HG02938 (cell line): ENCODE results near the gene HNRNPF.
A peak's percentile ranks its signal among the peaks of the same experiment; 100 is the strongest.
"Not testable (repeated sequence)": the region's sequence is repeated elsewhere in the genome, so short reads cannot be mapped to it uniquely, and the experiment has no call there.

Experiments
- ATAC-seq: cut with Tn5 transposase; IDR thresholded peaks from one replicate; pipeline ENCODE4 v1.9.1; 2021; ENCODE audit warnings: mild to moderate bottlenecking, moderate library complexity; ENCODE audit not compliant: unreplicated experiment

HNRNPF gene

DNA sequence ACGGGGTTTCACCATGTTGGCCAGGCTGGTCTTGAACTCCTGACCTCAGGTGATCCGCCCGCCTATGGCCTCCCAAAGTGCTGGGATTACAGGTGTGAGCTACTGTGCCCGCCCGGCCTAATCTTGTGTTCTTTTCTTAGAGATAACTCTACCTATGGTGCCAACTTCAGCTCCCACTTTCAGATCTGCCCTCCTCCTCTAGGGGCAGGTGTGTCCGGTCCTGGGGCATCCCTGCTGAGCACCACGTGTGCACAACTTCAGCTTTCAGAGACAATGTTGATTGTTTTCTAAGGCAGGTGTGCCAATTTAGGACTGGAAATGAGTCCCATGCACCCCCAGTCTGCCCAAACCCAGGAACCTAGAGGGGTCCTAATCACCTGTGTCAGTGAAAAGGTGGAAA, 56.0 kb downstream of the HNRNPF start:
- ATAC-seq = no peak

GRCh38 chr10:43351301-43351700, 57.7 kb downstream of the HNRNPF start:
- no peak for ATAC-seq

DNA sequence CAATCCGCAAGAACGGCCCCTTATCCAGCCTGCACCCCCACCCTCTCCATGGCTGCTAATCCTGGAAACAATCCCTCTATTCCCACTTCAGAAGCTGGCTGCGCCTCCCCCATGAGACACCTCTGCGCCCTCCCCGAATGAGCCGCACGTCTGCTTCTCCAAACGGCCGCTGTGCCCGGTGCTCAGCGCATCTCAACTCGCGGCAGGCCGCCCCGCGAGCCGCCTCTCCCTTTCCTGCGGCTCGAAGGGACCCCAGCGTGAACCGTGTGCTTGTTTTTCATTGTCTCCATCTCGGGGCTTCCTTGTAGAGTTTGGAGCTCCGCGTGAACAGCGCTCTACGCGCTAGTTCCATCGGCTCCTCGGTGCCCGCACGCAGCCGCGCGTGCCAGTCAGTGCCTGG, 58.3 kb downstream of the HNRNPF start:
- no peak for ATAC-seq

- ATAC-seq = no peak
Observed at GRCh38 chr10:43350156-43350555, 58.8 kb downstream of the HNRNPF start.

- peak; percentile 99 for ATAC-seq
Observed at GRCh38 chr10:43348511-43349312, 60.3 kb downstream of the HNRNPF start.

- ATAC-seq = no peak
Observed at GRCh38 chr10:43347997-43348396, 61.0 kb downstream of the HNRNPF start.

DNA sequence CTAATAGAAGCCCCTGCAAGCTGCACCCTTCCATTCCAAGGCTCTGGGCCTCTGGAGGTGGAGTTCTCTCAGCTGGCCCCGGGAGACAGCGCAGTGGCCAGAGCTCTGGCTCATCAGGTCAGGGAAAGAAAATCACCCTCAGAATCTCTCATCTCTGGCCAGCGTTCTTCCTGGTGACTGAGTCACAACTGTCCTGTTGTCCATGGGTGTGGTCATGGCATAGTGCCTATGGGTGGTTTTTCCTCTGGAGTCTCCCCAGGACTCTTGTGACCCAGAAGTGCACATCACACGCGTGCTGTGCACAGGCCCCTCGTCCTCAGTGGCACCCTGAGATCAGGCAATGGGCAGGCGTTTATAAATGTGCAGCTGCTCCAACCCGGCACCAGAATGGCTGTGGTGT, 64.9 kb downstream of the HNRNPF start:
- no peak for ATAC-seq

DNA sequence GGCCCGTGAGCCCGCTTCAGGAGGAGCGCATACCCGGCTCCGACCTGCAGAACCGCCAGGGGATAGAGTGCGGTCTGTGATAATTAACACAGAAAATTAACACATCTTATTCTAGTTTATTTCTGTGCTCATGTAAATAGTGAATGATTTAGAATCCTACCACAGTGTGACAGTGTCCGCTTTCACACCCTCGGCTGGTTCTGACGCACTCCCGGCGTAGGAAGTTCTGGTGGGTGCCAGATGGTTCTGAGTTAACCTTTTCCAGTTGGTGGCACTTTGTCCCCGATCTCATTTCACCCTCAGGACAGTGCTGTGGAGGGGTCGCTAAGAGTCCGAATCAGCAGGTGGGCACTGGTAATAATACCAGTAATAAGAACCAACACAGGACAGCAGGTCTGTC, 65.9 kb downstream of the HNRNPF start:
- no peak for ATAC-seq

GRCh38 chr10:43342279-43343125, 66.5 kb downstream of the HNRNPF start:
- no peak for ATAC-seq

GRCh38 chr10:43341450-43341849, 67.5 kb downstream of the HNRNPF start:
- no peak for ATAC-seq

DNA sequence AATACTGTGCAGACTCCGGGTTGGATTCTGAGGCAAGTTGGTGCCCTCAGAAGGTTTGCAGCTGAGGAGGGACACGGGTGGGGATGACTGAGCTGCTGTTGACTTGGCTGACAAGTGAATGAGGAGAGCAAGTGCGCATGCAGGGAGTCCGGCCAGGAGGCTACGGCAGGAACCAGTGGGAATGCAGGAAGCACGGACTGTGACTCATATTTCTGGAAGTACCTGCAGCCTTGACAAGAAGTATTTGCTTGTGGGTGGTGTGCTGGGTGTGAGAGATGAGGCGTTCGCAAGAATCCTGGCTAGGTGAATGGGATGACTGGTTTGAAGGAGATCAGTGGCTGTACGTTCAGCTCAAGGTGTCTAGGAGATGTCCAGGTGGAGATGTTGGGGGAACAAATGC, 68.4 kb downstream of the HNRNPF start:
- no peak for ATAC-seq

DNA sequence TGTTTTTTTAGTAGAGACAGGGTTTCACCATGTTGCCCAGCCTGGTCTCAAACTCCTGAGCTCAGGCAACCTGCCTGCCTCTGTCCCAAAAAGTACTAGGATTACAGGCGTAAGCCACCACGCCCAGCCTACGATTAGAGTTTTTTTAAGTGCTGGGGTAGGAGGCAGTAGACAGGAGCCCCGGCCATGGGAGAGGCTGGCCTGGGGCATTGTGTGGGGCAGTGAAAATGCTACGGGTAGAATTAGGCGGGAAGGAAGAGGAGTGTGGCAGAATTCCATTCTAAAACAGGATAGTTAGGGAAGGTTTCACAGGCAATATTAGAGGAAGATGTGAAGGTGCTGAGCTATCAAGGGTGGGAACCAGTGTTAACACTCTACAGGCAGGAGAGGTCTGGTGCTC, 68.9 kb downstream of the HNRNPF start:
- ATAC-seq = no peak

DNA sequence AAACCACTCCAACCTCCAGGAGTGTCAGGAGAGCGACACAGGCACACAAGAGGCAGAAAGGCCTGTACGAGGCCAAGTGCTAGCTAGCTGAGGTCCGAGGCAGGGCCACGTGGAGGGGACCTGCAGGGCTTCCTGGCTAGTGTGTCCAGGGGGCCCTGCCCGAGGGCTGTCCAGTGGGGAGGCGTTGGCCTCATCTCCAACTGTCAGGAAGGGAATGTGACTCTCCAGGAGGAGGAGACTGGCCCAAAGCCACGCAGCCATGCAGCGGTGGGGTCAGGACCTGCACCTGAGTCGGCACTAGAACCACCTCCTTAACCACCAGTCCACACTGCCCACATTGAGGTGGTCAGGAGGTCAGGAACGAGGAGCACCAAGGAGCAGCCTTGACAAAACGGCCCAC, 69.8 kb downstream of the HNRNPF start:
- ATAC-seq = no peak

DNA sequence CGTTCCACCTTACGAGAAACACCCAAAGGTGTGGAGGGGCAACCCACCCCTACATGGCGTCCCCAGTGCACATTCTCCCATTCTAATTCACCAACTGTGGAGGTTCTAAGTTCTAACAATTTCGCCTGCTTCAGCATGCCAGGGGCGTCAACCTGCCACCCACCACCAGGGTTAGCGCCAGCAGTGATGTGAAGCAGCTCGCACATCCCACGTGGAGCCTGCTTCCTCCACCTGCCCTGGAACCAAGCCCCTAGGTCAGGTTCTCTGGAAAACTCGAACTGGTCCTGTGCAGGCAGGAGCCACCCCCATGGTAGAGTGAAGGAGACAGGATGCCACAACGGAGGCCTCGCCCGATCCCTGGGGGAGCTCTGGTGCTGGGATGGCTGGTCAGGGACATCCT, 70.9 kb downstream of the HNRNPF start:
- no peak for ATAC-seq

DNA sequence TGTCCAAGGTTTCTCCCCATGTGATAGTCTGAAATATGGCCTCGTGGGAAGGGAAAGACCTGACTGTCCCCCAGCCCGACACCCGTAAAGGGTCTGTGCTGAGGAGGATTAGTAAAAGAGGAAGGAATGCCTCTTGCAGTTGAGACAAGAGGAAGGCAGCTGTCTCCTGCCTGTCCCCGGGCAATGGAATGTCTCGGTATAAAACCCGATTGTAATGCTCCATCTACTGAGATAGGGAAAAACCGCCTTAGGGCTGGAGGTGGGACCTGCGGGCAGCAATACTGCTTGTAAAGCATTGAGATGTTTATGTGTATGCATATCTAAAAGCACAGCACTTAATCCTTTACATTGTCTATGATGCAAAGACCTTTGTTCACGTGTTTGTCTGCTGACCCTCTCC, 71.5 kb downstream of the HNRNPF start:
- ATAC-seq = not testable (repeated sequence)

DNA sequence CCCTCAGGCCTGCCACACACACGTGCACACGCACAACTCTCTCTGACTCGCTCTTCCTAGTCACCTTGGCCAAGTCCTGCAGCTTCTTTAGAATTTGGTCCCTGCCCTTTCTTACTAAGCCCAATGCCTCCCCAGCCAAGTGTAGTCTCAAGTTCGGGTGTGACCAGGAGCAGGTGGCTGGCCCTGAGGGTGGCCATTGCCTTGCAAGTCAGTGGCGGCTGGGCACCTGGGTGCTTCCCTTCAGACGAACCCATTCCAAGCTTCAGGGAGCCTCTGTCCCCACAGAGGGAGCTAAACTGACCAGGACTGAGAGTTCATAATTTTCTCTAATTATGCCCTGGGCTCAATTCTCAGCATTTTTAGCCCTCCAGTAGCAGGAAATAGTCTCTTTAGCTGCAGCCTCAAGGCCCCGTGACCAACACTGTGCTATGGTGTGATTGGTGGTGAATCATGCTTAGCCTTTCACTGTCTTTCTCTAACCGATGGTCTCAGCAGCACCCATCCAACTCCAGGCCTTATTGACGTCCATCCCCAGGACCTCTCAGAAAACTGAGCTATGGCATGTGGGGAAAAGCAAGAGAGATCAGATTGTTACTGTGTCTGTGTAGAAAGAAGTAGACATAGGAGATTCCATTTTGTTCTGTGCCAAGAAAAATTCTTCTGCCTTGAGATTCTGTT, 72.2 kb downstream of the HNRNPF start:
- ATAC-seq = no peak

DNA sequence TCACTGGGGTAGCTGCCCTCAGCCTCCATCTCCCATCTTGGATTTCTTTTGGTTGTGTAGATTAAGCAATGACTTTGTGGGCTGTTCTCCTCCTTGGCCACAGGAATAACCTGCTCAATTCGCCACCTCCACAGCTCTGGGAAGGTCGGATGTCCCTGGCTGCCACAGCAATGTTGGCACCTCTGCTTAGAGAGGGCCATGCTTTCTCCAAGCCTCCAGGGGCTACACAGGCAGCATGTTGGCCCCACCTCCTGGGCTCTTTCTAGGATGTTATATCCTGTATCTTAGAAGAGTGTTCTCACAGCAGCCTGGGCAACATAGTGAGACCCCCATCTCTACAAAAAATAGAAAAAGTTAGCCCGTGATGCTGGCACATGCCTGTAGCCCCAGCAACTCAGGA, 72.9 kb downstream of the HNRNPF start:
- ATAC-seq = no peak
